Stomach (tissue), 9 donors: ENCODE data around the gene STX10. TPM values are rescaled to one million over a fixed set of nuclear protein-coding genes. Genes with fewer than 3 reads are reported as not detected.
"Not testable (repeated sequence)": the region's sequence is repeated elsewhere in the genome, so short reads cannot be mapped to it uniquely, and the experiment has no call there.

ENCODE experiments used
- DNase-seq, 2 donors: peaks; one replicate each; pipeline versions ENCODE4 v3.0.0 to v3.0.0-alpha.2; 2013 to 2019
- H3K27ac ChIP-seq, 5 donors: fragments of 200-600 bp in 4 of 5; sonication (generic) in 4 of 5; one replicate each; pipeline ENCODE4 v1.5.1; 2013 to 2019; ENCODE audit warnings: mild to moderate bottlenecking in 1 of 5, moderate library complexity in 1 of 5
- H3K27me3 ChIP-seq, 3 donors: fragments of 200-600 bp; sonication (generic); one replicate each; pipeline ENCODE4 v1.5.1; 2017 to 2019; ENCODE audit warnings: mixed run types in 1 of 3
- H3K36me3 ChIP-seq, 4 donors: fragments of 200-600 bp; sonication (generic); 1 replicate in 3 of 4; 2 replicates in 1 of 4; pipeline ENCODE4 v1.5.1; 2016 to 2019
- H3K4me1 ChIP-seq, 4 donors: fragments of 200-600 bp; sonication (generic); one replicate each; pipeline ENCODE4 v1.5.1; 2016 to 2019
- H3K4me3 ChIP-seq, 4 donors: fragments of 200-600 bp; sonication (generic) in 3 of 4; one replicate each; pipeline ENCODE4 v1.5.1; 2016 to 2019; ENCODE audit warnings: mild to moderate bottlenecking in 1 of 4
- H3K9me3 ChIP-seq, 4 donors: fragments of 200-600 bp; sonication (generic); one replicate each; pipeline ENCODE4 v1.5.1; 2016 to 2019
- CTCF ChIP-seq, 7 experiments: fragments of 450-650 bp in 4 of 7; fragments of 200-600 bp in 3 of 7; sonication (generic) in 3 of 7; IDR thresholded peaks; one replicate each; pipeline ENCODE4 v1.5.1; 2016 to 2019; ENCODE audit warnings: antibody characterized with exemption in 7 of 7, control low read depth in 2 of 7, mild to moderate bottlenecking in 1 of 7
- EP300 ChIP-seq: sonication (generic); formaldehyde crosslinking; IDR thresholded peaks from one replicate; pipeline ENCODE4 v1.6.1; 2017; ENCODE audit warnings: antibody characterized with exemption
- POLR2A ChIP-seq, 4 donors: fragments of 450-650 bp; IDR thresholded peaks; one replicate each; pipeline ENCODE4 v1.6.1; 2016; ENCODE audit warnings: antibody characterized with exemption in 4 of 4, control low read depth in 2 of 4, mild to moderate bottlenecking in 1 of 4, moderate library complexity in 1 of 4
- POLR2AphosphoS5 ChIP-seq, 3 donors: sonication (generic); formaldehyde crosslinking; IDR thresholded peaks; one replicate each; pipeline ENCODE4 v1.6.1; 2016; ENCODE audit warnings: antibody characterized with exemption in 3 of 3
- WGBS, 5 donors: extraction: QIAGEN DNeasy Blood & Tissue Kit in 3 of 5; methylation state at CpG; one replicate each; pipeline versions ENCODE4 v1.1.5 to v1.1.7; 2013 to 2018; 5-methylcytosine and 5-hydroxymethylcytosine counted together
- intact Hi-C: fragments of 100-400 bp; cut with DNase I; formaldehyde crosslinking; loops from one replicate; pipeline ENCODE4 v1.15.1; 2023; ENCODE audit warnings: low total_unique reads
- polyA plus RNA-seq, 3 donors: library from polyadenylated mRNA; stranded (reverse); fragments of 200-250 nt; gene quantifications; one replicate each; pipeline ENCODE4 v1.2.3, GENCODE V29; 2013
- total RNA-seq, 5 donors: library from RNA; depleted of rRNA; stranded (reverse); fragments of >200 nt; gene quantifications; one replicate each; pipeline versions ENCODE4 v1.1.0 to v1.2.3, GENCODE V29; 2014 to 2016
- donor health status: healthy with polysubstance abuse.
- donor health status: Bipolar disorder and iron deficiency.
- donor health status: healthy.

STX10 gene
- total and polyA plus RNA-seq, 8 donors: 20.4 to 942 (median 104) TPM

GRCh38 chr19:13190781-13191540 is 40.8 kb upstream of the STX10 start:
- 53 to 66% (median 56%) methylated on average over 17 to 19 of the region's 19 CpGs for WGBS, 5 donors
- TF ChIP-seq EP300 (no peak), POLR2AphosphoS5 (IDR thresholded peaks at IDR 0.05) (no peak), CTCF (IDR thresholded peaks at IDR 0.05) (no peak), POLR2A (IDR thresholded peaks at IDR 0.05) (no peak)
- peak; percentile 69 to 89 for DNase-seq
- intact Hi-C loops: no loop called here
- peaks cover 8 to 25% (median 14%) of the 10 kb centered on the region in 4 donors for H3K4me1 ChIP-seq
- H3K4me3 ChIP-seq: no peak overlapping the region
- no peaks in the 10 kb centered on the region for H3K36me3 ChIP-seq
- peak overlapping the region; percentile 55 to 80 (median 73) for H3K27ac ChIP-seq
- no peaks in the 10 kb centered on the region for H3K27me3 ChIP-seq
- H3K9me3 ChIP-seq: no peaks in the 10 kb centered on the region

- no peaks in the 10 kb centered on the region for H3K36me3 ChIP-seq
- no peaks in the 10 kb centered on the region for H3K27me3 ChIP-seq
- intact Hi-C loops: no loop called here
- no peak overlapping the region for H3K4me3 ChIP-seq
- TF ChIP-seq EP300: no peak
- no peak for TF ChIP-seq CTCF (IDR thresholded peaks at IDR 0.05)
- no peak for TF ChIP-seq POLR2A (IDR thresholded peaks at IDR 0.05)
- no peak for TF ChIP-seq POLR2AphosphoS5 (IDR thresholded peaks at IDR 0.05)
- DNase-seq: no peak
- 67 to 86% (median 81%) methylated on average over 3 to 4 of the region's 4 CpGs for WGBS, 5 donors
- H3K4me1 ChIP-seq: peaks cover 0 to 14% (median 5%) of the 10 kb centered on the region in 4 donors
- no peak overlapping the region for H3K27ac ChIP-seq
- no peaks in the 10 kb centered on the region for H3K9me3 ChIP-seq
These were observed 39.4 kb upstream of the STX10 start for GRCh38 chr19:13189600-13189999.

- Histone ChIP-seq H3K4me3 (no peak overlapping the region), H3K36me3 (no peaks in the 10 kb centered on the region), H3K4me1 (peaks cover 0 to 8% (median under 1%) of the 10 kb centered on the region in 4 donors), H3K27me3 (no peaks in the 10 kb centered on the region), H3K9me3 (no peaks in the 10 kb centered on the region), H3K27ac (no peak overlapping the region)
- 93 to 100% (median 99%) methylated on average over 4 of the region's 4 CpGs for WGBS, 5 donors
- DNase-seq: no peak
- TF ChIP-seq EP300 (no peak), POLR2AphosphoS5 (IDR thresholded peaks at IDR 0.05) (no peak), POLR2A (IDR thresholded peaks at IDR 0.05) (no peak), CTCF (IDR thresholded peaks at IDR 0.05) (no peak)
- intact Hi-C loops: no loop called here
These were observed 37.2 kb upstream of the STX10 start for GRCh38 chr19:13187419-13187818.

- H3K4me1 ChIP-seq: peaks cover 6 to 14% (median 8%) of the 10 kb centered on the region in 4 donors
- H3K27me3 ChIP-seq, intact Hi-C loops, H3K36me3 ChIP-seq, H3K4me3 ChIP-seq, DNase-seq, H3K9me3 ChIP-seq, H3K27ac ChIP-seq: not testable (repeated sequence)
- WGBS, 5 donors: 85 to 95% (median 92%) methylated on average over 10 to 38 of the region's 38 CpGs
These were observed 36.5 kb upstream of the STX10 start for GRCh38 chr19:13186688-13187087.

GRCh38 chr19:13185763-13186657 is 35.8 kb upstream of the STX10 start:
- intact Hi-C loops, DNase-seq, H3K36me3 ChIP-seq, H3K27me3 ChIP-seq, H3K9me3 ChIP-seq, H3K27ac ChIP-seq, H3K4me3 ChIP-seq: not testable (repeated sequence)
- 80 to 86% (median 84%) methylated on average over 18 to 22 of the region's 22 CpGs for WGBS, 5 donors
- H3K4me1 ChIP-seq: peaks cover 8 to 16% (median 12%) of the 10 kb centered on the region in 4 donors

GRCh38 chr19:13184926-13185325 is 34.8 kb upstream of the STX10 start:
- intact Hi-C loops, H3K27ac ChIP-seq: not testable (repeated sequence)

More at GRCh38 chr19:13184926-13185325, 34.8 kb upstream of the STX10 start:
- not testable (repeated sequence) for H3K4me3 ChIP-seq, DNase-seq, H3K27me3 ChIP-seq, H3K36me3 ChIP-seq, H3K9me3 ChIP-seq
- H3K4me1 ChIP-seq: peaks cover 8 to 17% (median 12%) of the 10 kb centered on the region in 4 donors
- 67 to 96% (median 83%) methylated on average over 22 to 23 of the region's 23 CpGs for WGBS, 5 donors
